Inflammatory macrophage treated with lipopolysaccharide for 1 hour (primary cell): ENCODE data around the gene MECR.

Experiments
- DNase-seq, 2 donors: peaks; one replicate each; pipeline ENCODE4 v3.0.0-alpha.2; 2020 to 2022

Gene MECR

DNA sequence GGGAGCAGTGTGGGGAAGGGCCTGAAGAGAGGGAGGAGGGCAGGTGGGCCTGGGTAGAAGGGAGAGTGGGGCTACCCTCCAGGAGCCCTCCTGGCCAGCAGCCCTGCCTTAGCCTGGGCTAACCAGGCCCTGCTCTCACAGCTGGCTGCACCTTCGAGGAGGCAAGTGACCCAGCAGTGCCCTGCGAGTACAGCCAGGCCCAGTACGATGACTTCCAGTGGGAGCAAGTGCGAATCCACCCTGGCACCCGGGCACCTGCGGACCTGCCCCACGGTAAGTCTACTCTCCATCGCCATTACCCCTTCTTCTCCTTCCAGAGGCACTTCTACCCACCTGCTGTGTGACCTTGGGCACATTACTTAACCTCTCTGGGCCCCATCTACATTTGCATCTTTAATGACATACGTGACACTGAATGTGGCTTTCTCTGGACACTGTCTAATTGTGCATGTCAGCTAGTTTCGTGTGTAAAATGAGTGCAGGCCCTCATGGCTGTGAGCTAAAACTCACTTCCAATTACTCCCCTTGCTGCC, 24.5 kb upstream of the MECR start:
- no peak for DNase-seq

DNA sequence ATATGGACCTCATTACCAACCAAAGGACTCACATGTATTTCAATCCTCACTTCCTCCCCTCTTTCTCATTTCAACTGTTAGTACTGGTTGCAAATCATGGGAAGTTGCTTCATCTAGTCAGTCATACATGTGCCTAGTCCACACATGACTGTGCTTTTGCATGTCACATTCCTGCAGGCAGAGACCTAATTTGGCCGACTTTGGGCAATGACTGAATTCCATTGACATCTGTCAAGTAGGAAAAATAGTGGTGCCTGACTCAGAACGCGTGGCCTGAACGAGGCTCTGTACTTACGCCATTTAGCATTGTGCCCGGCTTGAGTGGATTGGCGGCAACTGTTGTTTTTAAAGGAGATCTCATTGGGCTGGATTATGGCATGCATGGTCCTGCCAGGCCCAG, 23.6 kb upstream of the MECR start:
- DNase-seq = no peak

DNA sequence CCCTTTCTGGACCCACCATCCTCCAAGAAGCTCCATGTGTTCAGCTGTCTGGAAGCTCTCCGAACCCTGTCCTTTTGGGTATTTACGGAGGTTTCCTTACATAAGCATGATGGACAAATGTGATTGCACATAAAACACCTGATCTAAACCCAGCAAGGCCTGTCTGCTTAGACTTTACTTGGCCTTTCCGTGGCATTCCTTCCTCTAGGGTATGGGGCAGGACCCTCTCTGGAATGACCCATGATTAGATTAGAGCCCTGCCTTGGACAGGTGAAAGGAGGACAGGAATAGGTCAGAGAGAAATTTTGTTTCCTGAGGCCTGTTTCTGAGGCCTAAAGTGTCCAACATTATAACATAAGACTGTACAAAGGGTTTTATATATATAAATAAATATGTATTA, 22.4 kb upstream of the MECR start:
- DNase-seq = no peak

DNA sequence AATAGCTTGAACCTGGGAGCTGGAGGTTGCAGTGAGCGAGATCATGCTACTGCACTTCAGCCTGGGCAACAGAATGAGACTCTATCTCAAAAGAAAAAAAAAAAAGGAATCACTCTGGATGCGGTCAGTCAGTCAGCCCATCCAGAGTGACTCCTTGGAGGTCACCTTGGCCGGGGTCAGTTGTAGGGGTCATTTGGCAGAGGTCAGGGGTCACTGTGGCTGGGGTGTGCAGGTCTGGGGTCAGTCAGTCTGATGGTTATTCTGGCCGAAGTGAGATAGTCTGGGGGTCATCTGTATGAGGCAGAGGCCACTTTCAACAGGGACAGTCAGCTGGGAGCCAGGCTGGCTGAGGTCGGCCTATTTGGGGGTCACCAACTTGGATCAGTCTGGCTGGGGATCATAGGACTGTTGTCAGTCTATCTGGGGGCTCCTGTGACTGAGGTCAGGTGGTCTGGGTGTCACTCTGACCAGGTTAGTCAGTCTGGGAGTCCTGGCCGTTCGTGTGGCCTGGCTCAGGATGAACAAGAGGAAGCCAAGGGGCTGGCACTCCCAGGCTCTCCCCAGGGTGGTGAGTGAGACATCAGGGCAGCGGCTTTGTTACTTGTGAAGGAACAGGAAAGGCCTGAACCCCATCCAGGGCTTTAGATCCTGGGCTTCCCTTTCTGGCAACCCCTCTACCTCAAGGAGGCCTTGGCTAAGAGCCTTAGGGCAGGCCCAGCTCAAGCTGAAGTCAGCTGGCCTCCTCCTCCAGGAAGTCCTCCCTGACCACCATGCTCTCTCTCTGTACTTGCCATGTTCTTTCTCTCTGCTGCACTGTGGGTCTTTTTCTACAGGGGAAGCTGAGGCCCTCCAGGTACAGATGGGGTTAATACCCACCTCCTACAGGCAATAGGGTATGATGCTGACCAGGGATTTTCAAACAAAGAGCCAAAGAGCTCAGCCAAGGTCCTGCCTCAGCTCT, 20.7 kb upstream of the MECR start:
- no peak for DNase-seq

DNA sequence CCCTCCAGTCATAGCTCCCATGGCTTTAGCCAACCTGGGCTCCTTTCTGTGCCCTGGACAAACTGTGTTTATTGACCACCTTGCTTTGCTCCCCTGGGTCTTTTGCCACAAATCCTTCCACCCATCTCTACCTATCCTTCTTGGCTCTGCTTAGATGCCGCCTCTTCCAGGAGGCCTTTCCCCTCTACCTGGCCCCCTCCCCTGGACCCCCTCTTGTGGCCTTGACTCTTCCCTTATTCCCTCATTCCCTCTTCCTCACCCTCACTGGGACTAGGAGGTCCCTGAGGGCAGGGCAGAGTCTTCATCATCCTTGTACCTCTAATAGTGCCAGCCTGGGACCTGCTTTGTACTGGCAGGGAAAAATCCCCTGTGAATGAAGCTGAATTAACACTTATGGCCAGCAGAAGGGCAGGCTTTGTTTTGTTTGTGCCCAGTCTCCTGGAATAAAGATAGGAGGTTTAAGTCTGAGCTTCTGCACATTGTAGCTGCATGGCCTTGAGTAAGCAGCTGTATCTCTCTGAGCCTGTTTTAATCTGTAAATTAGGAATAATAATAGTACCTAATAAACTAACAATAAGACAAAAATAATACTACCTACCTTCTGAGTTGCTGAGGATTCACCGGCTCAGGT, 19.3 kb upstream of the MECR start:
- DNase-seq = no peak

DNA sequence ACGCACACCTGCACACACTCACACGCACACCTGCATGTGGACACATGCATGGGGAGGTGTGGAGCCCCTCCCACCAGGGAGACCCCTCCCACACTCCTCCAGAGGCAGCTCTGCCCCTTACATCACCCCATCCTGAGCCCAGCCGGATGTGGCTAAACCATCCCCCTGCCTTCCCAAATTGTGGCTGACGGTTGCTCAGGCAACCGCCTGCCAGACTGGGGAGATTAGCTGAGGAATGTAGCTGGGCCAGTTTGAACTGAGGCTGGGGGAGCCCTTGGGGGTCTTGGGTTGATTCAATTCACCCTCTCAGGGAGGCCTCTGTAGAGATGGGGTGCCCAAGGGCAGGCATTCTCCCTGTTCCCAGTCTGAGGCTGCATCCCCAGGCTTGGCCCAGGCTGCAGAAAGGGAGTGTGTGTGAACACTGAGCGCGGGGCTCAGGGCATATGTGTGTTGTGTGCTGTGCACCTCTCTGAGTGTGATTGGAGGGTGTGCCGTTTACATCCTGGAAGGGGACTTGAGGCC, 18.5 kb upstream of the MECR start:
- DNase-seq = no peak

DNA sequence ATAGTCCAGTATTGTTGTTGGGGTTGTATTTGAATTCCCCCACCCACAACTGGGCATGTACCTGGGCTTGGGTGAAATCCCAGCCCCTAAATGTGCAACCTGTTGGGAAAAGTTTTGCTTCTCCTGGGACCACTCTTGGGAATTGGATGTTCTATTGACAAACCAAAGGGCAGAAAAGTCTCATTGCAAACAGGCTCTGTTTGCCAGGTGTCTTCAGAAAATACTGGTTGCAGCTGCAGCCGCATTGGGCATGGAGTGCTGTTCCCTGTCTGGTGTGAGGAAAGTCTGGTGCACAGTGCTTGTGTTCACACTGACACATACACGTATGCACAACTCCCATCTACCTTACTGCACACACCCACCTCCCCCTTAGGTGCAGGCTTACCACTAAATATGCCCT, 17.7 kb upstream of the MECR start:
- DNase-seq = no peak

DNA sequence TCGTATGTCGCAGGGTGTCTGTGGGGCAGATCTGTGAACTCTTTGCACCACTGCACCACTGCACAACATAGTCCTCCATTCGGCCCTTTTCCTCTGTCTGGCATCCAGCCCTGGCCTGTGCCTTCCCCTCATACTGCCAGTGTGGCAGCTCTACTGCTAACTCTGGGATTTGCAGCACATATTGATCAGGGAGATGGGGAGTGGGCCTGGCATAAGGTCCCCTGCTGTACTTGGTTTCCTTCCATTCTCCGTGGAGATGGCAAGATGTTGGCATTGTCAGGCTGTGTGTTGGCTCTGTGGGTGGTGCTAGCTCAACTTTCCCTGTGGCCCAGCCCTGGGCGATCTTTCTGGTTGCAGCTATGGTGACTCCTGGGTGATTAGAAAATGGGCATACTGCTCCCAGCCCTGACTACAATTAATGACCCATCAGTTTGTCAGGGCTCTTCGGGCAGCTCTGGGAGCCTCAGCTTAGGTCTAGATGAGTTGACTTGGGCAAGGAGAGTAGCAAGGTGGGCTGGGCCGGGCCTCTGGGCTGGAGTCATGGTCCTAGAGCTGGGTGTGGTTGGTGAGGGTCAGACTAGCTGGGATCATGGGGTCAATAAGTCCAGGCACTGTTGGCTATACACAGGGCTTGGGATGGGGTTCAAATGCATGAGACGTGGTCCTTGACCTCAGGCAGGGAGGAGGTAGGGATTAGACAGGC, 17.0 kb upstream of the MECR start:
- DNase-seq = no peak

DNA sequence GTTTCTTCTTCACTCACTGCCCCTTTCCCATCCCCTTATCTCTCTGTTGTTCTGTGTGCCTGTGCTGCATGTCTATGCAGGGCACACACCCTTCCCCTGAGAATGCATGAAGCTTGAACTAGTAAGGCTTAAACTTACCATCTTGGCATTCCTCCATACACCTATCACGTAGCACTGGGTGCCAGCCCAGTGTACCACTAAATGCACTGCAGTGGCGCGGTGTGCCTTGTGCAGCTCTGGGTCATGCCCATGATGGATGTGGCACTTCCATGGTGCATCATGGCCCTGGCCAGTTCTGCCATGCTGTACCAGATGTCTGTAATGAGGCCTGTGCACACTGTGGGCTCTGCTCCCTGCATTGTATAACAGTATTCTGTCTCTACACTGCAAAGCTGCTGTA, 16.3 kb upstream of the MECR start:
- DNase-seq = no peak

DNA sequence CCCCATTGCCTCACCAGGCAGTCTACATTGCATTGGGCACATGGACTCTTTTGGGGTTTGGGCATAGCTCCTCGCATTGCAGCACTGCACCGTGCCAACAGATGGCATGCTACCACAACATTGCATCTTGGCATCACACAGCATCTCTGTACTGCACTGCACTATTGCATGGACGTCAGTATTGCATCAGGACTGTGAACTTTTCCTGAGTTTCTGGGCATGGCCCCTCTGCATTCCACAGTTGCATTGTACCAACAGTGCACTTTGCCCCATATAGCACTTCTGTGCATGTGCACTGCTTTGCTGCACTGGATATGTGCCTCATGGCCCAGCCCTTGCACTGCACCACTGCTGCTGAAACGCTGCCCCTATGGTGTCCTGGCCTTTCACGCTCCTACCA, 15.1 kb upstream of the MECR start:
- DNase-seq = no peak

DNA sequence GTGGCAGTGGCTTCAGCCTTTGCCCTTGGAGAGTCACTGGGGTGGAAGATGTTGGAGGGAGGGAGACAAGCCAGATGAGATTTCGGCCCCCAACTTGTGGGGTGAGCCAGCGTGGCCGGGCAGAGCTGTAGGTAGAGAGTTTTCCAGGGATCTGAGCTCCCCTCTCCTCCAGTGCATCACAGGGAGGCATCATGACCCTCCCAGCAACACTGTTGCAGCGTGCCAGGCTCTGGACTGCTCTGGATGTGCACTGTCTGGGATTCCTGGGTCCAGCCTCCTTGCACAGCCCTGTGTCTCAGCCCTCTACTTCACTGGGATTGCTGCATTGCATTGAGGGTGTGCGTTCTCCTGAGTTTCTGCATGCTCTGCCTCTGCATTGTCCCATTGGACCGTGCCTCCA, 14.5 kb upstream of the MECR start:
- no peak for DNase-seq

DNA sequence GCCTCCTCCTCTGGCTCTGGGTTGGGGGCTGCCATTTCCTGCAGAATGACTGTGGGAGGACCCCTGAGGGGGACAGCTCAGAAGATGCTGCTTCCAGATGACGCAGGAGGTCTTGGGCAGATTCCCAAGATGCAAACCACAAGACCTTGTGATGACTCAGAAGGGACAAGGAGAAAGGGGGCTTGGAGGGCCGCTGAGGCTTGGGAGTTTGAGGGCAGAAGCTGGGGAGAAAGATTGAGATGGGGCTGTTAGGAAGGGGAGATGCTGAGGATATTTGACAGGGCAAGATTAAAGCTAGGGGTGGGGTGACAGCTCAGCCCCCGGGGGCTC, 13.1 kb upstream of the MECR start:
- no peak for DNase-seq

DNA sequence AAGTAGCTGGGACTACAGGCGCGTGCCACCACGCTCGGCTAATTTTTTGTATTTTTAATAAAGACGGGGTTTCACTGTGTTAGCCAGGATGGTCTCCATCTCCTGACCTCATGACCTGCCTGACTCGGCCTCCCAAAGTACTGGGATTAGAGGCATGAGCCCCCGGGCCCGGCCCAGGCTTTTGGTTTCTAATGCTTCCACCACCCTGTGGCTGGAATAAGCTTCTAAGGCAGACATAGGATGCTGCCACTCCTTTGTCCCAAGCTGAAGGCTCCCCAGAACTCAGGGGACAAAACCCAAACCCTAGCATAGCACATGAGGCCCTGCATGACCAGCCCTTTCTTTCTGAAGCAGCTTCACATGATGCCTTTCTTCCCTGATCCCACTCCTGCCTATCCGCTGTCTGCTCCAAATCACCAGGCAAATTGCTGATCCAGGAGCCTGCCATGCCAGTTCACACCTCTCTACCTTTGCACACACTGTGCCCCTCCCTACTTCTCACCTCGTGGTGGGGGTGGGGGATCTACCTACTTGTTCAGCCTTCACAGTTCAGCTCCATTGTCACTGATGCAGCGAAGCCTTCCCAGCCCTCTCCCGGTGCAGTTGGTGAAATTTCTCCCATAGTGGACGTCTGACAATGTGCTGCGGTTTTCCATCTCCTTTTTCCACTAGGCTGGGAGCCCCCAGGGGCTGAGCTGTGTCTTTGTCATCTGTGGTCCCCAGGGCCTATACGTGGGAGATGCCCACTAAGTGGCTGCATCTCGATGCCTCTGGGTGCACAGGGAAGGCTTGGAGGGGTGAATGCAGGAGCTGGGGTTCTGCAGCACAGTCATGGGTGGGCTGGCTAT, 12.5 kb upstream of the MECR start:
- DNase-seq = no peak

DNA sequence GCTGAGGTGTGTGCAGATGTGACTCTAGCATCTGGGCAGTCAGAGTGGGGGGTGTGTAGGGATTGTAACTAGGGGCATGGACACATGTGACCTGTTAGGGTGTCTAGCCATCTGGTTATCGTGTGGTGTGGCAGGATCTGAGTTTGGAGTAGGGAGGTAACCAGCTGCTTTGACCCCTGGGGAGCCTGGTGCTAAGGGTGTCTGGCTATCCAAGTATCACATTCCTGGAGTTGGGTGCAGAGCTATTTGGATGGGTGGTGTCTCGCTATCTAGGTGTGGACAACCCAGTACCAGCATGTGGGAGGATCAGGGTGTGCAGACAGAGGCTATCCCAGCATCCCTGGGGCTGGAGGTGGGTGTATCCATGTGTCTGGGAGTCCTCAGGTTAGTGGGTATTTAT, 10.3 kb upstream of the MECR start:
- DNase-seq = no peak

DNA sequence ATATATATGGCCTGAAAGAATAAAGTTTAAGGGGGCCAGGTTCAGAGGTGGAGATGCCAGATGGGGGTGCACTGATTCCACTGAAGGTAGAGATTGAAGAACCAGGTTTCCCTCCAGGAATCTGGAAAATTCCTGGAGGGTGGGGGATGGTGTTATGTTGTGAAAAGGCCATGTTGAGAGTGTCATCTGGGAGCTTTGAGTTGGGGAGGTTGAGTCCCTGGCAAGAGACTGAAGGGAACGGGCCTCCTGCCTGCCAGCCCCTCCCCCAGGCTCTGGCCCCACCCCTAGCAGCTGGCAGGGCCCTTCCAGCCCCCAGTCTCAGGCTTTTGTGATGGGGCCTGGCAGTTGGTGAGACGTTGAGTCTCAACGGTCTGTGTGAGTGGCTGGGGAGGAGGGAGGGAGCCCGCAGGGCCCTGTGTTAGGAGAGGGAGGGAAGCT, 9.7 kb upstream of the MECR start:
- no peak for DNase-seq

DNA sequence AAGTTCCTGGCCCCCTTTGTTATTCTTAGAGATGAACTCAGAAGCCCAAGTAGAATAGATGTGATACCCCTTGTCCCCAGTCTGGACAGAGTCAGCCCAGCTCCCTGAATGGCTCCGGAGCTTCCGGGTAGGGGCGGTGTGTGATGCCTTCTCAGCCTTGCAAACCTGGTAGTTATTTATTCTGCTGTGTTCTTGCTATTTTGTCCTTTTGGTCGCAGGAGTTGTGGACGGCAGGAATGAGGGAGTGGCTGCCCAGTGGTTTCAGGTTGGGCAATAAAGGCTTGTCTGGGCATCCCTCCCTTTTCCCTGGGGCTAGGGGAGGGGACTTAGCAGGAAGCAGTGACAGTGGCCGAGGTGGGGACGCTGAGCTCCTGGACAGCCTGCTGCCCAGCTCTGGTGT, 8.4 kb upstream of the MECR start:
- no peak for DNase-seq

DNA sequence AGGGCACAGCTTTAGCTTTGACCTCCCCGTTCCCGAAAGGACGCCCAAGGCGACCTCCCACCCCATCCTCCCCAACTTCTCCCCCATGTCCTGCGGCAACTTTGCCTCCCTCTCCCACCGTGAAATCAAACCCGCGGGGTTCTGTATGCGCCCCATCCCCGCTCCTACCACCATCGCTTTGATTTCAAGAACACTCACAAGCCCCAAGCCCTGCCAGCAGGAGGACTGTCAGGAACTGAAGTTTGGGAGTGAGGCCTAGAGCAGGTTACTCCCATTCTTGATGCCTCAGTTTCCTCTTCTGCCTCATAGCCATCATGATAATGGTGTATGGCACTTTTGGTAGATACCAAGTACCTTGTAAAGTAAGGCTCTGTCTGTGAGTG, 7.9 kb upstream of the MECR start:
- no peak for DNase-seq

DNA sequence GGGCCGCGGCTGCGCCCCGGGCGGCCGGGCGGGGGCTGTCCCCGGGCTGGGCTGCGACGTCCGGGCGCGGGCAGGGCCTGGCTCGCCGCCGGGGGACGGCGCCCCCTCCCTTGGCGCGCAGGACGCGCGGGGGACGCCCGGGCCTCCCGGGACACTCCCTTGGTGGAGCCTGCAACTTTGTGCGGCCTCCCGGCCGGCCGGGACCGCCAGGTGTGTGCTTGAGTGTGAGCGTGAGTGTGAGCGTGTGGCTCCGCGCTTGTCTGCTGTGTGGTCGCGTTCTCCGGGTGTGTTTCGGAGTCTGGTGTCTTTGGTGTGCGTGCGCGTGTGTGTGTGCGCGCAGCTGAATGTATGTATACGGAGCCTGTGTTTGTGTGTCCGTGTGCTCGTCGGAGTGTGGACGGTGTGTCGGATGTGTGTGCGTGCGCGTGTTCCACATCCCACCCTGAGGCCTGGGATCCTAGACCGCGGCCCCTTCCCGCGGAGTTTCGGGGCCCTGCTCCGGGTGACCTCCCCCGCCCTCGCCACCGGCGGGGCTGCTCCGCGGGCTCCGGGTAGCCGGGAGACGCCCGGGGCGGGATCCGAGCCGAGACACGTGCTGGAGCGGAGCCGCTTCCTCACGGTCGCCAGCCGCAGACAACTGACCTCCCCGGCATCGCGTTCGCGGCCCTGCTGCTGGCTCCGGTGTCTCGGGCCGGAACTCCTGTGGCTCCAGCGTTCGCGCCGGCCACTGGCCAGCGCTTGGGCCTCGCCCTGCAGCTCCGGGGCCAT, 7.3 kb upstream of the MECR start:
- no peak for DNase-seq

DNA sequence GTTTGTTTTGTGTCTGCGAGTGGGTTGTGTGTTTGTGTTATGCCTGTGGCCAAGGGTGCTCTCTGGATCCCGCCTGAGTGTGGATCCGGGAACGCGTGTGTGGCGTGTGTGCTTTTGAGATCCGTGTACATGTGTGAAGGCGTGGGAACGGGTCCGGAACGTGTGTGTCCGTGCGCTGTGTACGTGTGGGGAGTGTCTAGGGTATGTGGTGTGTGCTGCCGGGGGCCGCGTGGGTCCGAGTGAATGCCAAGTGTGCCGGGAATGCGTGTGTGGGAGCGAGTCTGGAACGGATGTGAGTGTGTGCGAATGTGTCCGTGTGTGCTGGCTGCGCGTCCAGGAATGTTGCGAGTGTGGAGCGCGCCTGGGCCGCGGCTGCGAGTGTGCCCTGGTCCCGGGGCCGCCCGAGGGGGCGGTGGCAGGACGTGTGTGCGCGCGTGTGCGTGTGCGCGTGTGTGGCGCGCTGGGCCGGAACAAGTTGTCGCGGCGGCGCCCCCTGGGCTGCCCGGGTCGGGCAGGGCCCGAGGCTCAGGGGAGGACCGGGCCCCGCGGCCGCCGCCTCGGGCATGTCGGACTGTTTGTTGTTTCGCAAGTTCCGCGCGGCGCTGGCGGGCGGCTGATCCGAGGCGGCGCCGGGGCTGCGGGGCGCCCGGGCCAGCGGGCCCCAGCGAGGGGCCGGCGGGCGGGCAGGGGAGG, 6.5 kb upstream of the MECR start:
- DNase-seq = peak in 1 of 2 donors; percentile 41

DNA sequence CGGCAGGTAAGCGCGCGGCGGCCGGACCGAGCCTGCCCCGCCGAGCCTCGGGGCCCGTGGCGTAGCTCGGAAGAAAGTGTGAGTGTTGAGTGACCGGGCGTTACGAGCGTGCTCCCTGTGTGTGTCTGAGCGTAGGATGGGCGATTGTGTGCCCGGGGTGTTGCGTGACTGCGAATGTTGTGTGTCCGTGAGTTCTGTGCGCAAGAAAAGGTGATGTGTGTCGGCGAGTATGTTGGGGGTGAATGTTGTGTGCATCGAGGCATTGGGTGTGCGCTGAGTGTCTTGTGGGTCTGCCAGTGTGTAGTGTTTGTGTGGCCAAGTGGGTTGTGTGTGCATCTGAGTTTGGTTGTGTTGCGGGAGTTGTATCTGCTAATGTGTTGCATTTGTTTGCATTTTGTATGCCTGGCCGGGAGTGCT, 6.0 kb upstream of the MECR start:
- no peak for DNase-seq
